ENCODE results near the gene CDK19.

DNA sequence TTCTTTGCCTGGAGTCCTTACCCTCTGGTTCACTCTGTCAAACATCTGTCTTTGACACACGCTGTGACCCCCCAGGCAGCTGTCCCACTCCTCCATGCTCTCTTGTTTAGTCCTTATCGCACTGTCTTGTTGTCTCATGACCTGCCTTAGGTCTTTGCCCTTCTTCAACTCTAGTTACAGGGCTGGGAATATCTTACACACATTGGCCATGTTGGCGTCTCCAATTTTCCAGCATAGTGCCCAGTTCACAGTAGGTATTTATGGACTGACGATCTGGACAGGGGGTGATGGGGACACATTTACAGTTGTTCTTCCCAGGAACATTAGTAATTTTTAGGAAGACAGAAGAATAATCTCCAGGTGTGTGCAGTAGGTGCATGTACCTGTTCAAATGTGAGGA is 209.1 kb downstream of the CDK19 start:
- TF ChIP-seq, protein P1, sequence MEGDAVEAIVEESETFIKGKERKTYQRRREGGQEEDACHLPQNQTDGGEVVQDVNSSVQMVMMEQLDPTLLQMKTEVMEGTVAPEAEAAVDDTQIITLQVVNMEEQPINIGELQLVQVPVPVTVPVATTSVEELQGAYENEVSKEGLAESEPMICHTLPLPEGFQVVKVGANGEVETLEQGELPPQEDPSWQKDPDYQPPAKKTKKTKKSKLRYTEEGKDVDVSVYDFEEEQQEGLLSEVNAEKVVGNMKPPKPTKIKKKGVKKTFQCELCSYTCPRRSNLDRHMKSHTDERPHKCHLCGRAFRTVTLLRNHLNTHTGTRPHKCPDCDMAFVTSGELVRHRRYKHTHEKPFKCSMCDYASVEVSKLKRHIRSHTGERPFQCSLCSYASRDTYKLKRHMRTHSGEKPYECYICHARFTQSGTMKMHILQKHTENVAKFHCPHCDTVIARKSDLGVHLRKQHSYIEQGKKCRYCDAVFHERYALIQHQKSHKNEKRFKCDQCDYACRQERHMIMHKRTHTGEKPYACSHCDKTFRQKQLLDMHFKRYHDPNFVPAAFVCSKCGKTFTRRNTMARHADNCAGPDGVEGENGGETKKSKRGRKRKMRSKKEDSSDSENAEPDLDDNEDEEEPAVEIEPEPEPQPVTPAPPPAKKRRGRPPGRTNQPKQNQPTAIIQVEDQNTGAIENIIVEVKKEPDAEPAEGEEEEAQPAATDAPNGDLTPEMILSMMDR (IDR thresholded peaks at IDR 0.05; ENCODE audit: low read depth, low read length), result no peak
- no peak for TF ChIP-seq POLR2A (IDR thresholded peaks at IDR 0.05; ENCODE audit: extremely low read depth, insufficient read length)

Data from NB4 (cell line).